AG04449 (cell line): Measurements from ENCODE around the gene RETREG1.

Experiments
- CTCF ChIA-PET: fragments of 350-600 bp; formaldehyde crosslinking; extraction: SDS; loops from one replicate; lab custom pipeline; 2021; ENCODE audit warnings: antibody characterized with exemption; lab: Yijun Ruan, JAX
- POLR2A ChIA-PET: fragments of 400-600, 350-600 bp; formaldehyde crosslinking; extraction: SDS; loops from one replicate; lab custom pipeline; 2020; ENCODE audit warnings: antibody characterized with exemption, inconsistent platforms; lab: Yijun Ruan, JAX
- DNase-seq: peaks from one replicate; pipeline ENCODE4 v3.0.0-alpha.2; 2010; ENCODE audit warnings: low read depth, low spot score
- H3K4me3 ChIP-seq: 2 replicates; pipeline ENCODE4 v1.5.1; 2011; ENCODE audit warnings: low read depth, mild to moderate bottlenecking, control low read depth, low read length
- TF ChIP-seq, protein P1 (sequence below): IDR thresholded peaks from one replicate; pipeline ENCODE4 v1.5.1; 2011; ENCODE audit warnings: mild to moderate bottlenecking, moderate library complexity, low read length, control low read depth, inconsistent platforms; ENCODE audit not compliant: insufficient read depth; ENCODE audit errors: missing control alignments

The RETREG1 gene

DNA sequence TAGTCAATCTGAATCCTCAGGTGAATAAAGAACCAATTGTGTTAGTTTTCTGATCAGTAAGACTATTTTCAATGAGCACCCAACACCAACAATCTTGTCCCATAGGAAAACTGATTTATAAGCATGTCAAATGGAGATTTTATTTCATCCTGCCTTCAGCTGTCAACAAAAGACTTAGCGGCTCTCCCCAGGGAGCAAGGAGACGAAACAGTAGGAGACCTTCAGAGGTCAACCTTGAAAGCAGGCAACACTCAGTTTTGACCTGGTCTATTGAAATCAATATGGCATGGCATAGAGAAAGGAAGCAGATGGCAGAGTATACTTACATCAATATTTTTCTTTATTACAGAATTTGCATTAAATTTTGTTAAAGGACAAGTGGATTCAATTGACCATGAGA is 185.3 kb downstream of the RETREG1 start:
- ChIA-PET CTCF (no interaction called here), POLR2A (no interaction called here)
- no peak for DNase-seq
- TF ChIP-seq, protein P1, sequence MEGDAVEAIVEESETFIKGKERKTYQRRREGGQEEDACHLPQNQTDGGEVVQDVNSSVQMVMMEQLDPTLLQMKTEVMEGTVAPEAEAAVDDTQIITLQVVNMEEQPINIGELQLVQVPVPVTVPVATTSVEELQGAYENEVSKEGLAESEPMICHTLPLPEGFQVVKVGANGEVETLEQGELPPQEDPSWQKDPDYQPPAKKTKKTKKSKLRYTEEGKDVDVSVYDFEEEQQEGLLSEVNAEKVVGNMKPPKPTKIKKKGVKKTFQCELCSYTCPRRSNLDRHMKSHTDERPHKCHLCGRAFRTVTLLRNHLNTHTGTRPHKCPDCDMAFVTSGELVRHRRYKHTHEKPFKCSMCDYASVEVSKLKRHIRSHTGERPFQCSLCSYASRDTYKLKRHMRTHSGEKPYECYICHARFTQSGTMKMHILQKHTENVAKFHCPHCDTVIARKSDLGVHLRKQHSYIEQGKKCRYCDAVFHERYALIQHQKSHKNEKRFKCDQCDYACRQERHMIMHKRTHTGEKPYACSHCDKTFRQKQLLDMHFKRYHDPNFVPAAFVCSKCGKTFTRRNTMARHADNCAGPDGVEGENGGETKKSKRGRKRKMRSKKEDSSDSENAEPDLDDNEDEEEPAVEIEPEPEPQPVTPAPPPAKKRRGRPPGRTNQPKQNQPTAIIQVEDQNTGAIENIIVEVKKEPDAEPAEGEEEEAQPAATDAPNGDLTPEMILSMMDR: no peak
- no peak overlapping the region for H3K4me3 ChIP-seq

DNA sequence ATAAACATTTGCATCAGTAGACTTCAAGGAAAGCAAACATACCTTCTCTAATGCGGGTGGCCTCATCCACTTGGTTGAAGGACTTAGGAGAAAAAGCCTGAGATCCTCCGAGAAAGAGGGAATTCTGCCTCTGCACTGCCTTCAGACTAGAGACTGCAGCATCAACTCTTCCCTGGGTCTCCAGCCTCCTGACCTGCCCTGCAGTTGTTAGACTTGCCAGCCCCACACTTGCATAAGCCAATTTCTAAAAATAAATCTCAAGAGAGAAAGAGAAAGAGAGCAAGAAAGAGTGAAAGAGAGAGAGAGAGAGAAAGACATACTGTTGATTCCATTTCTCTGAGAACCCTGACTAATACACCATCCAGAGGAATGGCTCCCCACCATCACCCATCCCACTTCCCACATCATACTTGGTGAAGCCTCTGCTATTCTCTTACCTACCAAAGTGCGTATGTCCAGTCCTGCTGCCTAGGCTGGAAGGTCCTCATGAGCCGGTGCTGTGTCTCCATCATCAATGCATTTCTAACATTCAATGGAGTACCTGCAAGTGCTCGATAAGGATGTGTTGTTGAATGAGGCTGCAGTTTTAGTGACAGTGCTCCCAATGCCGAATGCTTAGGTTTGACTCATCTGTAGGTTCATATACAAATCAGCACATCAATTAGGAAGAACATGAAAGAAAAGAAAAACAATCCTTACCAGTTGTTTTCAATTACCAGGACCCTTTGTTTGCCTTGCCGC is 186.3 kb downstream of the RETREG1 start:
- DNase-seq: no peak
- ChIA-PET POLR2A (no interaction called here), CTCF (no interaction called here)
- no peak overlapping the region for H3K4me3 ChIP-seq
- TF ChIP-seq, protein P1: no peak

DNA sequence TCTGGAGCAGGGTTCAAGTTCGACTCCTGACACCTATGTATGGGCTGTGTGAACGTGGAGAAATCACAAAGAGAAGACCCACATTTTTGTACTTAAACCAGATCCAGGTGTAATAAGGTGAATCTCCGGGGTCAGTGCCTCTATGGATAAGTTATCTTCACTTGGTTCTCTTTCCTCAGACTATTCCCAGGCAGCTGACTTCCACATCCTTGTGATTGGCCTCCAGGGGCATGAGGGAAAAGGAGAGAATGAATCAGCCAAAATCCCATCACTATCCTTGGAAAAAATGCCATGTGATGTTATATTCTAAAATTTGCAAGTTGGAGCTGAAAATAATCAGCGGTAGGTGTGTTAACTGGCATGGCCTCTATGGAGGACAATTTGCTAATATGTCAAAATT is 188.4 kb downstream of the RETREG1 start:
- DNase-seq: no peak
- H3K4me3 ChIP-seq: no peak overlapping the region
- POLR2A ChIA-PET: no interaction called here
- TF ChIP-seq, protein P1: no peak
- CTCF ChIA-PET: interaction anchor here (2.4 to 2.7 kb wide), 2 partner anchors 9 to 28 kb away, joined by 7 to 10 read pairs; no protein-coding TSS in a partner anchor

DNA sequence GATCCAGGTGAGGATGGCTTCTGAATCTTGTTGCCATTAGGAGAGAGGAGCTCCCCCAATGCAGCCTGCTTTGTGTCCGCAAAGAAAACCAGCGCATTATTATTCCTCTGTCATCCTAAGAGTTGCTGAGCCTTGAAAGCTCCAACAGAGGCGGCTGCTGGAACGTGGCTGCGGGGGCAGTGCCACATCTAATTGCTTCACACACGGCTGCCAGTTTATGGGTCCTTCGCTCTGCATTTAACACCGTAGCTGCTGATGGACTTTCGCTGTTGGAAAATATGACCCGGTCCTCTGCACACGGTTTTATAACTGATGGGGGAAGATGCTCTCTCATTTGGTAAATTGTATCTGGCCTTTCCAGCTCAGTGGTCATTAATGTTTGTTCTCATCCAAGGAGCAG is 189.2 kb downstream of the RETREG1 start:
- POLR2A ChIA-PET: no interaction called here
- CTCF ChIA-PET: interaction anchor here (2.4 to 2.7 kb wide), 2 partner anchors 10 to 29 kb away, joined by 7 to 10 read pairs; no protein-coding TSS in a partner anchor
- DNase-seq: no peak
- H3K4me3 ChIP-seq: no peak overlapping the region
- TF ChIP-seq, protein P1: no peak
